Measurements from ENCODE around the gene SAMD4A.

SAMD4A gene

DNA sequence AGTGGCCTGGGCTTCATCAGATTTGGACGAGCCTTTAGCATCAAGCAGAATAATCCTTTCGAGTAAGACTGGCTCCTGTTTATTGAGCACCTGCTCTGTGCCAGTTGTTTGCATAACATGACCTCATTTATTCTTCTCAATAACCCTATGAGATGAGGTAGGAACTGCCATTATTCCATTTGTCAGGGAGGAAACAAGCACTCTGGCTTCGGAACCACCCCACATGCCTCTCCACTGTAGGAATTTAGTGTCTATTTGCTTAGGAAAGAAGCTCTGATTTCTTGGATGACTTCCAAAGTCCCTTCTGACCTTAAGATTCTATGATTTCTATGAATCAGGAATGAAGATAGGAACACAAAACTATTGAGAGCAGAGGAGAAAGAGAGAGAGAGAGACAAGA lies 11.0 kb downstream of the SAMD4A start:
- Histone ChIP-seq H3K9me3 (ENCODE audit: control insufficient read depth, low read length) (no peaks in the 10 kb centered on the region), H3K4me1 (ENCODE audit: control insufficient read depth, insufficient read depth, low read length, poor library complexity, severe bottlenecking) (no peaks in the 10 kb centered on the region), H3K27ac (ENCODE audit: insufficient read depth, low read length, poor library complexity, severe bottlenecking) (no peak overlapping the region), H3K4me3 (ENCODE audit: insufficient read depth, low read depth, low read length, poor library complexity, severe bottlenecking) (no peak overlapping the region), H3K36me3 (ENCODE audit: control insufficient read depth, insufficient read depth, low read length) (no peaks in the 10 kb centered on the region), H3K27me3 (replicated peaks; ENCODE audit: control insufficient read depth, insufficient read depth, low read length, poor library complexity, severe bottlenecking) (no peaks in the 10 kb centered on the region)
- no peak for DNase-seq

DNA sequence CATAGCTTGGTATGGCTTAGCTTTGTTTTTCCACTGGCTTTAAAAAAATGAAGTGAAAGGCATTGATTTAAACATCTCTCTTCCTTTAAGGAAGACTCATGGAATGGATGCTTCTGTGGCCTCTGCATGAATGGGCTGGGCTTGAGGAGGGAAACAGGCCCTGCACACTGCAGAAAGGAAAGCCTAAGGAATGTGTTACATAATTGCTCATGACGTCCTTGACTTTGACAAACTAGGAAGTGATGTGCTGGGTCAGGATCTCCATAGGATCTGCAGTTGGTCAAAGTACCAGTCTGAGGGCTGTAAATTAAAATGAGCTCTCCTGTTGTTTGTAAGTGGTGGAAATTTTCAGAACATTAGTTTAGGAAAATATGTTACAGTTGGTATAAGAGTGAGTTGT lies 12.7 kb downstream of the SAMD4A start:
- no peaks in the 10 kb centered on the region for H3K36me3 ChIP-seq (ENCODE audit: control insufficient read depth, insufficient read depth, low read length)
- H3K4me1 ChIP-seq (ENCODE audit: control insufficient read depth, insufficient read depth, low read length, poor library complexity, severe bottlenecking): no peaks in the 10 kb centered on the region
- no peak overlapping the region for H3K27ac ChIP-seq (ENCODE audit: insufficient read depth, low read length, poor library complexity, severe bottlenecking)
- no peaks in the 10 kb centered on the region for H3K27me3 ChIP-seq (replicated peaks; ENCODE audit: control insufficient read depth, insufficient read depth, low read length, poor library complexity, severe bottlenecking)
- H3K4me3 ChIP-seq (ENCODE audit: insufficient read depth, low read depth, low read length, poor library complexity, severe bottlenecking): no peak overlapping the region
- H3K9me3 ChIP-seq (ENCODE audit: control insufficient read depth, low read length): no peaks in the 10 kb centered on the region
- DNase-seq: no peak

DNA sequence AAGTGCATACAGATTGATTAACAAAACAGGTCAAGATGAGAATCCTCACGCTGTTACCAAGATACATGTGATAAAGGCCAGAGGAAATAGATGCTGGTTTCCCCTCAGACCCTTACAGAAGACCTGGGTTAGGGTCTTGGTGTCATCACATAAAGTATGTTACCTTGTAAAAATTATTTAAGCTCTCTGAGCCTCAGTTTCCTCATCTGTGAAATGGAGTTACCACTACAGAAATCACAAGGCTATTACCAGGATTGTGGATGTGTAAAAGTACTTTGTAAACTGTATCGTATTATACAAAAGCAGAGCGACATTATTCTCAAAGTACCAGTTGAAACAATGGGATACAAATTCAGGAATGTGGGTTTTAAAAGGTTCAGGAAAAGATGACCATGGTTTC lies 14.0 kb downstream of the SAMD4A start:
- Histone ChIP-seq H3K36me3 (ENCODE audit: control insufficient read depth, insufficient read depth, low read length) (no peaks in the 10 kb centered on the region), H3K9me3 (ENCODE audit: control insufficient read depth, low read length) (no peaks in the 10 kb centered on the region), H3K27ac (ENCODE audit: insufficient read depth, low read length, poor library complexity, severe bottlenecking) (no peak overlapping the region), H3K27me3 (replicated peaks; ENCODE audit: control insufficient read depth, insufficient read depth, low read length, poor library complexity, severe bottlenecking) (no peaks in the 10 kb centered on the region), H3K4me1 (ENCODE audit: control insufficient read depth, insufficient read depth, low read length, poor library complexity, severe bottlenecking) (no peaks in the 10 kb centered on the region), H3K4me3 (ENCODE audit: insufficient read depth, low read depth, low read length, poor library complexity, severe bottlenecking) (no peak overlapping the region)
- no peak for DNase-seq

DNA sequence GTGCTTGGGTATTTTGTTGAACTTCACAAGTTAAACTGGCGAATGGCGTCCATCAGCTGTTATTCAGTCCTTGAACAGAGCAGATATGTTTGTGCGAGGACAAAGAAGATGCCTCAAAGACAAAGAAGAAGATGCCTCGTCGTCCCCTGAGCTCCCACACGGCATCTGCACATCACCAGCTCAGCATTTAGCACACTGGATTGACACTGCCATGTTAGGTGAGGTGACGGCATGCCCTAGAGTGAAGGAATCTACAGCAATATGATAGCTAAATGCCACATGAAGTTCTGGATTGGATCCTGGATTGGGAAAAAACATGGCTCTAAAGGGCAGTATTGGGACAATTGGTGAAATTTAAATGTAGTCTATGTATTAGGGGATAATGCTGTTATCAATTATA lies 15.4 kb downstream of the SAMD4A start:
- H3K4me1 ChIP-seq (ENCODE audit: control insufficient read depth, insufficient read depth, low read length, poor library complexity, severe bottlenecking): no peaks in the 10 kb centered on the region
- H3K27me3 ChIP-seq (replicated peaks; ENCODE audit: control insufficient read depth, insufficient read depth, low read length, poor library complexity, severe bottlenecking): no peaks in the 10 kb centered on the region
- DNase-seq: no peak
- H3K27ac ChIP-seq (ENCODE audit: insufficient read depth, low read length, poor library complexity, severe bottlenecking): no peak overlapping the region
- H3K9me3 ChIP-seq (ENCODE audit: control insufficient read depth, low read length): no peaks in the 10 kb centered on the region
- no peaks in the 10 kb centered on the region for H3K36me3 ChIP-seq (ENCODE audit: control insufficient read depth, insufficient read depth, low read length)
- no peak overlapping the region for H3K4me3 ChIP-seq (ENCODE audit: insufficient read depth, low read depth, low read length, poor library complexity, severe bottlenecking)

DNA sequence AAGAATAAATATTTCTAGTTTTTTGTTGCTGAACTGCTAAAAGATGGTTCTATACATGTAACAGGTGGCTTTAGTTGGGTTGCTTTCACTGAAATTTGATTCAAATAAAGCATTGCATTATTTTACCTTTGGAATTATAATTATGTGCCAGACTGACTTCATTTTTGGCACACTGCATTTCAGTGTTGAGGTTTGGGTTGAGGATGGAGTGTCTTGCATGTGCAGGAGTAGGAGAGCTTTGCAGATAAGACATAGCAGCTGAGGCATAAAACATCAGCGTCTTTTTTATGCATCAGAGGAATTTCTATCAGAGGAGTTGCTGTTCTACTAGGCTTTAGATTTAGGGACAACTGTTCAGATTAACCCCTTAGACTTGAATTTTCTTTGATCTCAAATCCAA lies 17.2 kb downstream of the SAMD4A start:
- Histone ChIP-seq H3K4me1 (ENCODE audit: control insufficient read depth, insufficient read depth, low read length, poor library complexity, severe bottlenecking) (no peaks in the 10 kb centered on the region), H3K4me3 (ENCODE audit: insufficient read depth, low read depth, low read length, poor library complexity, severe bottlenecking) (no peak overlapping the region), H3K27me3 (replicated peaks; ENCODE audit: control insufficient read depth, insufficient read depth, low read length, poor library complexity, severe bottlenecking) (no peaks in the 10 kb centered on the region), H3K27ac (ENCODE audit: insufficient read depth, low read length, poor library complexity, severe bottlenecking) (no peak overlapping the region), H3K36me3 (ENCODE audit: control insufficient read depth, insufficient read depth, low read length) (no peaks in the 10 kb centered on the region), H3K9me3 (ENCODE audit: control insufficient read depth, low read length) (no peaks in the 10 kb centered on the region)
- DNase-seq: no peak

DNA sequence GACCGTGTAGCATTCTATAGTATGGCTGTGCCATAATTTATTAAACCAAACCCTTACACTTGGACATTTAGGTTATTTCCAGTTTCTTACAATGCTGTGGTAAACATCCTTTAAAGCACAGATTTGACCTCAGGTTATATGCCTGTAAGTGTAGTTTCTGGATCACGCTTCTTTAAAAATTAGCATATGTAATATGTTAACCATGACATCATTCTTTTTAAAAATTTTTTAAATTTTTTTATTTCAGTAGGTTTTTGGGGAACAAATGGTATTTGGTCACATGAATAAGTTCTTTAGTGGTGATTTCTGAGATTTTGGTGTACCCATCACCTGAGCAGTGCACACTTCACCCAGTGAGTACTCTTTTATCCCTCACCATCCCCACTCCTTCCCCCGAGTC lies 18.3 kb downstream of the SAMD4A start:
- Histone ChIP-seq H3K27ac (ENCODE audit: insufficient read depth, low read length, poor library complexity, severe bottlenecking) (no peak overlapping the region), H3K36me3 (ENCODE audit: control insufficient read depth, insufficient read depth, low read length) (no peaks in the 10 kb centered on the region), H3K4me1 (ENCODE audit: control insufficient read depth, insufficient read depth, low read length, poor library complexity, severe bottlenecking) (no peaks in the 10 kb centered on the region), H3K9me3 (ENCODE audit: control insufficient read depth, low read length) (no peaks in the 10 kb centered on the region), H3K4me3 (ENCODE audit: insufficient read depth, low read depth, low read length, poor library complexity, severe bottlenecking) (no peak overlapping the region), H3K27me3 (replicated peaks; ENCODE audit: control insufficient read depth, insufficient read depth, low read length, poor library complexity, severe bottlenecking) (no peaks in the 10 kb centered on the region)
- DNase-seq: no peak

DNA sequence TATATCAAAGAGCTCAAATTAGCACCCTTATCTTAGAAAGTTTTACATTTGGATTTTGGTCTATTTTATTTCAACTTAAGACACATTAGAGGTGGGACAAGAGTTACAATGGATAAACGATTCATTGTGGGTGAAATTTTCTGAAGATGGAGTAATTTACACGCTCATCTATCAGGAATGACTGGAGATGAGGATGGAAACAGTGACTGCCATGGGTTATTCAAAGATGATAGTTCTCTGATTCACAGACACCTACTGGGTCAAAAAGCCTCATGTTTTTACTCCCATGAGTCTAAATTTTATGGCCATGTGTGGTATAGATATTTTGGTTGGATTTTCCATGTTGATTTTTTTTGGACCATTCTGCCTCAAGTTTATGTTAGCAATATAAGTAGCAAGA lies 22.1 kb downstream of the SAMD4A start:
- DNase-seq: no peak
- Histone ChIP-seq H3K9me3 (ENCODE audit: control insufficient read depth, low read length) (no peaks in the 10 kb centered on the region), H3K36me3 (ENCODE audit: control insufficient read depth, insufficient read depth, low read length) (no peaks in the 10 kb centered on the region), H3K27ac (ENCODE audit: insufficient read depth, low read length, poor library complexity, severe bottlenecking) (no peak overlapping the region), H3K4me1 (ENCODE audit: control insufficient read depth, insufficient read depth, low read length, poor library complexity, severe bottlenecking) (no peaks in the 10 kb centered on the region), H3K4me3 (ENCODE audit: insufficient read depth, low read depth, low read length, poor library complexity, severe bottlenecking) (no peak overlapping the region), H3K27me3 (replicated peaks; ENCODE audit: control insufficient read depth, insufficient read depth, low read length, poor library complexity, severe bottlenecking) (no peaks in the 10 kb centered on the region)

DNA sequence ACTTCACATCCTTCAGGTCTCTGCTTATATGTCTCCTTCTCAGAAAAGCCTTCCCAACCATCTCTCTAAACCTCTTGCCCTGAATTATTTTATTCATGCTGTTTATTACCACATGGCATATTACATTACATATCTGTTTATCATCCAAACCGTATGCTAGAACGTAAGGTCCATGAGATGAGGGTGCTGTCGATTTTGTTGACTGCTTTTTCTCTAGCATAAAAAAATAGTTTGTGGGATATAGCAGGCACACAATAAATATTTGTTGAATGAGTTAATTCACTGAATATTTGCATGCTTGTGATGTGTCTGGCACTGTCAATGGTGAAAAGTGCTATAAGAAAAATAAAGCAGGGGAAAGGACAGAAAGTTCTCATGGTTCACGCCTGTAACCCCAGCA lies 22.9 kb downstream of the SAMD4A start:
- H3K27me3 ChIP-seq (replicated peaks; ENCODE audit: control insufficient read depth, insufficient read depth, low read length, poor library complexity, severe bottlenecking): no peaks in the 10 kb centered on the region
- H3K36me3 ChIP-seq (ENCODE audit: control insufficient read depth, insufficient read depth, low read length): no peaks in the 10 kb centered on the region
- no peak for DNase-seq
- H3K4me1 ChIP-seq (ENCODE audit: control insufficient read depth, insufficient read depth, low read length, poor library complexity, severe bottlenecking): no peaks in the 10 kb centered on the region
- no peak overlapping the region for H3K27ac ChIP-seq (ENCODE audit: insufficient read depth, low read length, poor library complexity, severe bottlenecking)
- H3K9me3 ChIP-seq (ENCODE audit: control insufficient read depth, low read length): no peaks in the 10 kb centered on the region
- no peak overlapping the region for H3K4me3 ChIP-seq (ENCODE audit: insufficient read depth, low read depth, low read length, poor library complexity, severe bottlenecking)

DNA sequence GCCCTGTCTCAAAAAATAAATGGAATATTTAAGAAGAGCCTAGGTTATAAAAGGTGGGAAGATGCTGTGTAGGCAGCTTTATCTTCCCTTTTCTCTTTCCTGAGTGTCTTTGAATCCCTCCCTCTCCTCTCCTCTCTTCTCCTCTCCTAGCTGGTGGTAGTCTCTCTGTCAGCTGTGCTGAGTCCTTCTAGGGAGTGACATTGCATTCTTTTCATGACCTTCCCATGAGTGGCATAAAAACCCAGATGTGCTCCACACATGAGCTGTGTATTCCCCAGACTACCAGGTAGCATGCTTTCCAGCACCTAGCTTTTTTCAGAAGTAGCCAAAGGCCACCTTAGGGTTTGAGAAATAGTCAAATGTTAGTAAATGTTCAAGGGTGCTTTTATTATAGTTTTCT lies 23.6 kb downstream of the SAMD4A start:
- no peak for DNase-seq
- no peak overlapping the region for H3K4me3 ChIP-seq (ENCODE audit: insufficient read depth, low read depth, low read length, poor library complexity, severe bottlenecking)
- no peaks in the 10 kb centered on the region for H3K9me3 ChIP-seq (ENCODE audit: control insufficient read depth, low read length)
- no peaks in the 10 kb centered on the region for H3K4me1 ChIP-seq (ENCODE audit: control insufficient read depth, insufficient read depth, low read length, poor library complexity, severe bottlenecking)
- no peak overlapping the region for H3K27ac ChIP-seq (ENCODE audit: insufficient read depth, low read length, poor library complexity, severe bottlenecking)
- H3K36me3 ChIP-seq (ENCODE audit: control insufficient read depth, insufficient read depth, low read length): no peaks in the 10 kb centered on the region
- no peaks in the 10 kb centered on the region for H3K27me3 ChIP-seq (replicated peaks; ENCODE audit: control insufficient read depth, insufficient read depth, low read length, poor library complexity, severe bottlenecking)

DNA sequence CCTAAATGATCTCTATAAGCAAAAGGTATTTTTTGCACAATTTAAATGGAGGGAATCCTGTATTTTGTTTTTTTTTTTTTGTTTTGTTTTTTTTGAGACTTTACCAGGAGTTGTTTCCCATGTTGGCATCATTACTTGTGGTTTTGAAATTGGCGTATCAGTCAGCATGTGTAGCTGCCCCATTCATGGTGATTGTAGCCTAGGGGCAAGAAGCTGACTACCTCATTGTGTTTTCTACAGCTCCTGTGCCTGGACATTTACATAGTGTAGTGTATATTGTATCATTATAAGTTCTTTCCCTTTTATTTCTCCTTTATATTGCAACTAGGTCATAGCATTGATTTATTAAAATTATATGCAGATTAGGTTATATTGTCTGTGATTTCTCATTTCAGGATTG lies 24.5 kb downstream of the SAMD4A start:
- no peak for DNase-seq
- no peaks in the 10 kb centered on the region for H3K36me3 ChIP-seq (ENCODE audit: control insufficient read depth, insufficient read depth, low read length)
- no peaks in the 10 kb centered on the region for H3K9me3 ChIP-seq (ENCODE audit: control insufficient read depth, low read length)
- H3K27ac ChIP-seq (ENCODE audit: insufficient read depth, low read length, poor library complexity, severe bottlenecking): no peak overlapping the region
- no peaks in the 10 kb centered on the region for H3K27me3 ChIP-seq (replicated peaks; ENCODE audit: control insufficient read depth, insufficient read depth, low read length, poor library complexity, severe bottlenecking)
- no peaks in the 10 kb centered on the region for H3K4me1 ChIP-seq (ENCODE audit: control insufficient read depth, insufficient read depth, low read length, poor library complexity, severe bottlenecking)
- H3K4me3 ChIP-seq (ENCODE audit: insufficient read depth, low read depth, low read length, poor library complexity, severe bottlenecking): no peak overlapping the region

DNA sequence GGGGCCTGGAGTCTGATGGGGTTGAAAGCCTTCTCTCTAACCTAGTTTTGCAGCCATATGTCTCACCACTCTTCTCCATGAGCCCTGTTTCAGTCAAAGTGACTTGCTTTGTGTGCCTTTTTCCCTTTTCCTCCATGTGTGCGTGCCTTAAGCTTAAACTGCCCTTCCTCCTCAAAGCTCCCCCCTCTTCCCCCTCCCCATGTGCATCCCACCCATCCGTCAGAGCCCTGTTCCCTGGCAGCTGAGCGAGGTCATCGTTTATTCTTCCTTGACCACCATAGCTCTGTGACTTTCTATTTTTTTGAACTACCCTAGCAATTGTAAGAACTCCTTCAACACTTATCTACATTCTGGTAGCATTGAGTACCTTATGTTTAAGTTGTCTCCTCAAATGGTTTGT lies 24.9 kb downstream of the SAMD4A start:
- Histone ChIP-seq H3K4me1 (ENCODE audit: control insufficient read depth, insufficient read depth, low read length, poor library complexity, severe bottlenecking) (no peaks in the 10 kb centered on the region), H3K9me3 (ENCODE audit: control insufficient read depth, low read length) (no peaks in the 10 kb centered on the region), H3K36me3 (ENCODE audit: control insufficient read depth, insufficient read depth, low read length) (no peaks in the 10 kb centered on the region), H3K27ac (ENCODE audit: insufficient read depth, low read length, poor library complexity, severe bottlenecking) (no peak overlapping the region), H3K4me3 (ENCODE audit: insufficient read depth, low read depth, low read length, poor library complexity, severe bottlenecking) (no peak overlapping the region), H3K27me3 (replicated peaks; ENCODE audit: control insufficient read depth, insufficient read depth, low read length, poor library complexity, severe bottlenecking) (no peaks in the 10 kb centered on the region)
- DNase-seq: no peak
